ENCODE measurements around the gene THOC5.
"Not testable (repeated sequence)": the region's sequence is repeated elsewhere in the genome, so short reads cannot be mapped to it uniquely, and the experiment has no call there.

Gene THOC5

GRCh38 chr22:29570456-29570855, 16.9 kb upstream of the THOC5 start:
- TF ChIP-seq CTCF (IDR thresholded peaks at IDR 0.05; ENCODE audit: low read depth, low read length, missing control alignments) = no peak
- DNase-seq (ENCODE audit: extremely low read depth, low read depth) = no peak
- H3K4me3 ChIP-seq (replicated peaks; ENCODE audit: low read depth, low read length) = no peak overlapping the region

GRCh38 chr22:29569011-29569678, 15.6 kb upstream of the THOC5 start:
- DNase-seq (ENCODE audit: extremely low read depth, low read depth) = no peak
- no peak overlapping the region for H3K4me3 ChIP-seq (replicated peaks; ENCODE audit: low read depth, low read length)
- TF ChIP-seq CTCF (IDR thresholded peaks at IDR 0.05; ENCODE audit: low read depth, low read length, missing control alignments) = no peak

- no peak for TF ChIP-seq CTCF (IDR thresholded peaks at IDR 0.05; ENCODE audit: low read depth, low read length, missing control alignments)
- no peak for DNase-seq (ENCODE audit: extremely low read depth, low read depth)
- no peak overlapping the region for H3K4me3 ChIP-seq (replicated peaks; ENCODE audit: low read depth, low read length)
Measured at GRCh38 chr22:29567338-29567737, 13.8 kb upstream of the THOC5 start.

GRCh38 chr22:29566513-29566912, 13.0 kb upstream of the THOC5 start:
- not testable (repeated sequence) for H3K4me3 ChIP-seq (replicated peaks; ENCODE audit: low read depth, low read length); DNase-seq (ENCODE audit: extremely low read depth, low read depth)

GRCh38 chr22:29563652-29564460, 10.3 kb upstream of the THOC5 start:
- TF ChIP-seq CTCF (IDR thresholded peaks at IDR 0.05; ENCODE audit: low read depth, low read length, missing control alignments) = no peak
- DNase-seq (ENCODE audit: extremely low read depth, low read depth) = no peak
- no peak overlapping the region for H3K4me3 ChIP-seq (replicated peaks; ENCODE audit: low read depth, low read length)

GRCh38 chr22:29559853-29560252, 6.3 kb upstream of the THOC5 start:
- TF ChIP-seq CTCF (IDR thresholded peaks at IDR 0.05; ENCODE audit: low read depth, low read length, missing control alignments) = no peak
- DNase-seq (ENCODE audit: extremely low read depth, low read depth) = no peak
- H3K4me3 ChIP-seq (replicated peaks; ENCODE audit: low read depth, low read length) = no peak overlapping the region

- DNase-seq (ENCODE audit: extremely low read depth, low read depth) = no peak
- no peak overlapping the region for H3K4me3 ChIP-seq (replicated peaks; ENCODE audit: low read depth, low read length)
- no peak for TF ChIP-seq CTCF (IDR thresholded peaks at IDR 0.05; ENCODE audit: low read depth, low read length, missing control alignments)
Measured at GRCh38 chr22:29559030-29559429, 5.5 kb upstream of the THOC5 start.

Data from HFF-Myc (cell line).